ENCODE measurements around the gene FHDC1. TPM values are rescaled to one million over a fixed set of nuclear protein-coding genes. Genes with fewer than 3 reads are reported as not detected.

FHDC1 gene
- total RNA-seq, 1 donor from 2014 or later: 1.5 TPM

GRCh38 chr4:152981842-152982241 is 45.7 kb downstream of the FHDC1 start:
- peak overlapping the region; percentile 89 for H3K27ac ChIP-seq (ENCODE audit: low read depth, low read length)
- H3K79me2 ChIP-seq (ENCODE audit: insufficient read depth, low read length): no peaks in the 10 kb centered on the region
- no peaks in the 10 kb centered on the region for H3K27me3 Mint-ChIP-seq (ENCODE audit: low read depth, unreplicated experiment)
- TF ChIP-seq EZH2 (IDR thresholded peaks at IDR 0.05; ENCODE audit: insufficient read depth, low read length): no peak
- no peak for TF ChIP-seq CTCF (IDR thresholded peaks at IDR 0.05; ENCODE audit: insufficient read depth, low read depth, low read length)
- no peak overlapping the region for H3K4me3 ChIP-seq (ENCODE audit: insufficient read depth, low read depth, low read length)
- peak overlapping the region; percentile 21 for H3K4me2 ChIP-seq (ENCODE audit: low read length)
- no peaks in the 10 kb centered on the region for H3K9me3 ChIP-seq (ENCODE audit: insufficient read depth, low read depth, low read length)
- H3K36me3 ChIP-seq (ENCODE audit: insufficient read depth, low read length): no peaks in the 10 kb centered on the region
- DNase-seq (ENCODE audit: low read depth) (peak; percentile 68), FAIRE-seq (no peak)
- H3K9me3 Mint-ChIP-seq (ENCODE audit: unreplicated experiment): no peaks in the 10 kb centered on the region
- H3K36me3 Mint-ChIP-seq (ENCODE audit: low read depth, unreplicated experiment): no peaks in the 10 kb centered on the region
- no peak overlapping the region for H2AFZ ChIP-seq (ENCODE audit: low read depth, low read length)
- peaks cover 39% of the 10 kb centered on the region for H3K4me1 ChIP-seq (ENCODE audit: insufficient read depth, low read length)
- peaks cover 31% of the 10 kb centered on the region for H3K4me1 Mint-ChIP-seq (ENCODE audit: low read depth, unreplicated experiment)
- no peaks in the 10 kb centered on the region for H3K27me3 ChIP-seq (ENCODE audit: insufficient read depth, low read length)
- H3K27ac Mint-ChIP-seq (ENCODE audit: unreplicated experiment): no peak overlapping the region
- no peak overlapping the region for H3K4me3 Mint-ChIP-seq (ENCODE audit: unreplicated experiment)
- no peaks in the 10 kb centered on the region for H4K20me1 ChIP-seq (ENCODE audit: insufficient read depth, low read length)
- peak overlapping the region; percentile 53 for H3K9ac ChIP-seq (ENCODE audit: low read length)

DNA sequence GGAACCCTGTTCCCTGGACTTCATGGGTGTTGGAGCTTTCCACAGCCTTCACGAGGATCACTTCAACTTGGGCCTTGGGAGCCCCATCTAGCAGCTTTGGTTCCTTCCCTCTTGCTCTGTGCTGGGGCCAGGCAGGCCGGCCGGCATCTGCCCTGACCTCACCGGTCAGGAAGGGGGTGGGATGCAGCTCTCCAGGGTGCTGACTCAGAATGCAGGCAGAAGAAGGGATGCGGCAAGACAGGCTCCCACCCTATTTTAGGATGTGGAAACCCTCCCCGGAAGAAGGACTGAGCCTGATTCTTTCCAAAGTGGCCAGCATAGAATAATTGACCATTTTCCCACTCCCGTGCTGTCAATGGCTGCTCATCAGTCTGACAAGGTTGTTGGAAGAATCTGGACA is 47.1 kb downstream of the FHDC1 start:
- peak overlapping the region; percentile 78 for H3K27ac Mint-ChIP-seq (ENCODE audit: unreplicated experiment)
- Histone ChIP-seq H3K79me2 (ENCODE audit: insufficient read depth, low read length) (no peaks in the 10 kb centered on the region), H3K27me3 (ENCODE audit: insufficient read depth, low read length) (no peaks in the 10 kb centered on the region), H3K4me2 (ENCODE audit: low read length) (peak overlapping the region; percentile 77), H3K36me3 (ENCODE audit: insufficient read depth, low read length) (no peaks in the 10 kb centered on the region), H2AFZ (ENCODE audit: low read depth, low read length) (no peak overlapping the region), H4K20me1 (ENCODE audit: insufficient read depth, low read length) (no peaks in the 10 kb centered on the region), H3K9ac (ENCODE audit: low read length) (peak overlapping the region; percentile 65), H3K4me3 (ENCODE audit: insufficient read depth, low read depth, low read length) (no peak overlapping the region), H3K9me3 (ENCODE audit: insufficient read depth, low read depth, low read length) (no peaks in the 10 kb centered on the region), H3K4me1 (ENCODE audit: insufficient read depth, low read length) (peaks cover 39% of the 10 kb centered on the region), H3K27ac (ENCODE audit: low read depth, low read length) (peak overlapping the region; percentile 89)
- peak; percentile 22 for DNase-seq (ENCODE audit: low read depth)
- no peak overlapping the region for H3K4me3 Mint-ChIP-seq (ENCODE audit: unreplicated experiment)
- no peak for FAIRE-seq
- no peaks in the 10 kb centered on the region for H3K27me3 Mint-ChIP-seq (ENCODE audit: low read depth, unreplicated experiment)
- no peaks in the 10 kb centered on the region for H3K9me3 Mint-ChIP-seq (ENCODE audit: unreplicated experiment)
- H3K36me3 Mint-ChIP-seq (ENCODE audit: low read depth, unreplicated experiment): no peaks in the 10 kb centered on the region
- peaks cover 31% of the 10 kb centered on the region for H3K4me1 Mint-ChIP-seq (ENCODE audit: low read depth, unreplicated experiment)
- TF ChIP-seq CTCF (IDR thresholded peaks at IDR 0.05; ENCODE audit: insufficient read depth, low read depth, low read length) (no peak), EZH2 (IDR thresholded peaks at IDR 0.05; ENCODE audit: insufficient read depth, low read length) (no peak)

- H3K9me3 Mint-ChIP-seq (ENCODE audit: unreplicated experiment): no peaks in the 10 kb centered on the region
- Histone ChIP-seq H3K79me2 (ENCODE audit: insufficient read depth, low read length) (no peaks in the 10 kb centered on the region), H3K4me2 (ENCODE audit: low read length) (peak overlapping the region; percentile 77), H3K4me3 (ENCODE audit: insufficient read depth, low read depth, low read length) (no peak overlapping the region), H3K27me3 (ENCODE audit: insufficient read depth, low read length) (no peaks in the 10 kb centered on the region), H3K9ac (ENCODE audit: low read length) (peak overlapping the region; percentile 65), H2AFZ (ENCODE audit: low read depth, low read length) (no peak overlapping the region), H4K20me1 (ENCODE audit: insufficient read depth, low read length) (no peaks in the 10 kb centered on the region), H3K9me3 (ENCODE audit: insufficient read depth, low read depth, low read length) (no peaks in the 10 kb centered on the region), H3K4me1 (ENCODE audit: insufficient read depth, low read length) (peaks cover 39% of the 10 kb centered on the region), H3K27ac (ENCODE audit: low read depth, low read length) (peak overlapping the region; percentile 89), H3K36me3 (ENCODE audit: insufficient read depth, low read length) (no peaks in the 10 kb centered on the region)
- H3K27me3 Mint-ChIP-seq (ENCODE audit: low read depth, unreplicated experiment): no peaks in the 10 kb centered on the region
- peak overlapping the region; percentile 81 for H3K27ac Mint-ChIP-seq (ENCODE audit: unreplicated experiment)
- TF ChIP-seq EZH2 (IDR thresholded peaks at IDR 0.05; ENCODE audit: insufficient read depth, low read length) (no peak), CTCF (IDR thresholded peaks at IDR 0.05; ENCODE audit: insufficient read depth, low read depth, low read length) (no peak)
- H3K4me3 Mint-ChIP-seq (ENCODE audit: unreplicated experiment): no peak overlapping the region
- H3K36me3 Mint-ChIP-seq (ENCODE audit: low read depth, unreplicated experiment): no peaks in the 10 kb centered on the region
- DNase-seq (ENCODE audit: low read depth) (peak; percentile 93), FAIRE-seq (no peak)
- H3K4me1 Mint-ChIP-seq (ENCODE audit: low read depth, unreplicated experiment): peaks cover 31% of the 10 kb centered on the region
Observed at GRCh38 chr4:152983774-152984411, 47.8 kb downstream of the FHDC1 start.

Measured in astrocyte (in vitro differentiated cells and primary cell).